GM23338 (cell line): Measurements from ENCODE around the gene AEBP2.

Experiments
- CTCF ChIP-seq, 2 experiments: fragments of 200-600 bp in 1 of 2; sonication (generic) in 1 of 2; conservative IDR thresholded peaks; 2 replicates each; pipeline versions ENCODE4 v1.5.1 to v1.6.1; 2016 to 2017; ENCODE audit warnings: antibody characterized with exemption in 2 of 2, low read depth in 2 of 2, mild to moderate bottlenecking in 2 of 2, moderate library complexity in 1 of 2
- ETS1 ChIP-seq: IDR thresholded peaks from 2 replicates; pipeline ENCODE4 v1.6.1; 2016; ENCODE audit warnings: antibody characterized with exemption
- EZH2 ChIP-seq: fragments of 200-600 bp; sonication (generic); IDR thresholded peaks from one replicate; pipeline ENCODE4 v1.8.0; 2017; ENCODE audit warnings: antibody characterized with exemption, mild to moderate bottlenecking, low read depth; ENCODE audit not compliant: unreplicated experiment
- EZH2phosphoT487 ChIP-seq: fragments of 200-600 bp; sonication (generic); IDR thresholded peaks from one replicate; pipeline ENCODE4 v1.8.1; 2018; ENCODE audit warnings: antibody characterized with exemption; ENCODE audit not compliant: unreplicated experiment
- POLR2AphosphoS5 ChIP-seq: IDR thresholded peaks from 2 replicates; pipeline ENCODE4 v1.6.1; 2016; ENCODE audit warnings: antibody characterized with exemption, low read depth

- TF ChIP-seq POLR2AphosphoS5 (no peak), CTCF (conservative IDR thresholded peaks at IDR 0.05; ENCODE audit: low read depth in 2 of 2) (no peak), EZH2 (no peak), EZH2phosphoT487 (no peak), ETS1 (no peak)
These were observed 94.3 kb downstream of the AEBP2 start for GRCh38 chr12:19533567-19533966.
